WTC11 (cell line): ENCODE results near the gene DAB1.

Experiments used
- ATF2 ChIP-seq: sonication (generic); formaldehyde crosslinking; IDR thresholded peaks from 2 replicates; pipeline ENCODE4 v1.8.1; 2022; ENCODE audit warnings: low read depth, missing genetic modification reagents, borderline replicate concordance
- ATF3 ChIP-seq: sonication (generic); formaldehyde crosslinking; conservative IDR thresholded peaks from 2 replicates; pipeline ENCODE4 v1.8.1; 2022; ENCODE audit warnings: mild to moderate bottlenecking, missing genetic modification reagents
- CTCF ChIP-seq: fragments of 200-600 bp; IDR thresholded peaks from 2 replicates; pipeline ENCODE4 v1.8.0; 2022; ENCODE audit warnings: antibody characterized with exemption
- E2F4 ChIP-seq: sonication (generic); formaldehyde crosslinking; IDR thresholded peaks from 2 replicates; pipeline ENCODE4 v1.8.1; 2022; ENCODE audit warnings: low read depth, mild to moderate bottlenecking, moderate library complexity, missing genetic modification reagents, borderline replicate concordance
- ESRRA ChIP-seq: sonication (generic); formaldehyde crosslinking; IDR thresholded peaks from 2 replicates; pipeline ENCODE4 v1.8.1; 2022; ENCODE audit warnings: mild to moderate bottlenecking, missing genetic modification reagents, borderline replicate concordance
- FOXP4 ChIP-seq: sonication (generic); formaldehyde crosslinking; IDR thresholded peaks from 2 replicates; pipeline ENCODE4 v1.8.0; 2022; ENCODE audit warnings: mild to moderate bottlenecking, missing genetic modification reagents
- JUN ChIP-seq: sonication (generic); formaldehyde crosslinking; IDR thresholded peaks from 2 replicates; pipeline ENCODE4 v1.8.0; 2023; ENCODE audit warnings: mild to moderate bottlenecking, missing genetic modification reagents
- KAT7 ChIP-seq: sonication (generic); formaldehyde crosslinking; IDR thresholded peaks from 2 replicates; pipeline ENCODE4 v1.8.1; 2023; ENCODE audit warnings: missing genetic modification reagents, mild to moderate bottlenecking, borderline replicate concordance
- NR2C2 ChIP-seq: sonication (generic); formaldehyde crosslinking; IDR thresholded peaks from 2 replicates; pipeline ENCODE4 v1.8.0; 2022; ENCODE audit warnings: mild to moderate bottlenecking, missing genetic modification reagents
- USF2 ChIP-seq: sonication (generic); formaldehyde crosslinking; IDR thresholded peaks from 2 replicates; pipeline ENCODE4 v1.8.1; 2023; ENCODE audit warnings: mild to moderate bottlenecking, missing genetic modification reagents, moderate library complexity
- ZNF232 ChIP-seq: sonication (generic); formaldehyde crosslinking; IDR thresholded peaks from 2 replicates; pipeline ENCODE4 v1.8.0; 2022; ENCODE audit warnings: mild to moderate bottlenecking, missing genetic modification reagents
- ZNF396 ChIP-seq: fragments of 250-450 bp; sonication (Bioruptor Pico); IDR thresholded peaks from 2 replicates; pipeline ENCODE4 v1.8.0; 2021; ENCODE audit warnings: mild to moderate bottlenecking, moderate library complexity, borderline replicate concordance
- ZNF532 ChIP-seq: fragments of 250-450 bp; sonication (Bioruptor Pico); IDR thresholded peaks from 2 replicates; pipeline ENCODE4 v1.9.0; 2021; ENCODE audit warnings: mild to moderate bottlenecking, borderline replicate concordance

- TF ChIP-seq ATF3 (CRISPR knock-in tag) (no peak), CTCF (no peak), ESRRA (no peak), FOXP4 (no peak), NR2C2 (CRISPR knock-in tag) (no peak), ZNF396 (CRISPR knock-in tag) (no peak), ATF2 (CRISPR knock-in tag) (no peak), KAT7 (CRISPR knock-in tag) (no peak), ZNF232 (CRISPR knock-in tag) (no peak), ZNF532 (CRISPR knock-in tag) (no peak), JUN (CRISPR knock-in tag) (no peak), E2F4 (CRISPR knock-in tag) (no peak), USF2 (CRISPR knock-in tag) (no peak)
Observed at GRCh38 chr1:57376041-57376440, 47.8 kb downstream of the DAB1 start.
